ENCODE results near the gene MMP14.

The MMP14 gene

DNA sequence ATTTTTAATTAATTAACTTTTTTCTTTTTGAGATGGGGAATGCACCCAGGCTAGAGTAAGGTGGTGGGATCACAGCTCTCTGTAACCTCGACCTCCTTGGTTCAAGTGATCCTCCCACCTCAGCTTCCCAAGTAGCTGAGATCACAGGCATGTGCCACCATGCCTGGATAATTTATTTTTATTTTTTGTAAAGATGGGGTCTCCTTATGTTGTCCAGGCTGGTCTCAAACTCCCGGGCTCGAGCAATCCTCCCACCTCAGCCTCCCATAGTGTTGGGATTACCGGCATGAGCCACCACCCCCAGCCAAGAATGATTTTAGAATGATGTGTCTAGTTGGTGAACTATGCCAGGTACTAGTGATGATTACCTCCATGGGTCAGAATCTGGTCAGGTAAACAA lies 28.6 kb downstream of the MMP14 start:
- DNase-seq: no peak

DNA sequence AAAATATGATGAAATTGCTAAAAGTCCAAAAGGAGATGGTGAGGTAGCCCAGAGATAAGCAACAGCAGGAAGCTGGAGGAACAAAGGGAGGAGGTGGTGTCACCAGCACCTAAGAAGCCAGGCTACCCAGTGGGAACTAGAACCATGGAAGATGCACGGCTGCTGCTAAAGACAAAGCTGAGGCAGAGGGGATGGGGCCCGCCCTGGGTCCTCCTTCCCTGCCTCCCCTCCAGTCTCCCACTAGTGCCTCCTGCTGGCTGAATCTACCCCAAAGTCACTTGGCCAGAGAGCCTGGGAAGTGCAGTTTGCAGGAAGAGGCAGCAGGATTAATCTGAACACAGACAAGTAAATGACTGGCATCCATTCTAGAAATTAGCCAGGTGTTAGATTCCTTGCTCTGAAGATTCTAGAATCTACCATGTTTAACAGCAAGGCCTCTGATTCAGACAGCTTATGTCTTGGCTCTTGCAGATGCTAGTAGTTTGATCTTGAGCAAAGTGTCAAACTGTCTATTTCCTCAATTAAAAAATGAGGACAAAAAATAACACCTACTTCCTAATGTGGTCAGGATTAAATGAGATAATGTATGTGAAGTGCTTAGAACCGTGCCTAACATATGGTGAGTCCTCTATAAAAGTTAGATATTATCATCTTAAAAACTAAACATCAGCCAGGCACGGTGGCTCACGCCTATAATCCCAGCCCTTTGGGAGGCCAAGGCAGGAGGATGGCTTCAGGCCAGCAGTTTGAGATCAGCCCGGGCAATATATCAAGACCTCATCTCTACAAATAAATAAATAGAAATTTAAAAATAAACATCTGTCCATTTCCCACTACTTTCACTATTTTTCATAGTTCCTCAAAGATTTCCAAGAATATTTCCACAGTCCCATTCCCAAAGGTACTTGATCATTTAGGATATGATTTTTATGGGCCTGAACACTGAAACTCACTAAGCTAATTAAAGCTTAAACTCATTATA lies 29.3 kb downstream of the MMP14 start:
- DNase-seq: no peak

DNA sequence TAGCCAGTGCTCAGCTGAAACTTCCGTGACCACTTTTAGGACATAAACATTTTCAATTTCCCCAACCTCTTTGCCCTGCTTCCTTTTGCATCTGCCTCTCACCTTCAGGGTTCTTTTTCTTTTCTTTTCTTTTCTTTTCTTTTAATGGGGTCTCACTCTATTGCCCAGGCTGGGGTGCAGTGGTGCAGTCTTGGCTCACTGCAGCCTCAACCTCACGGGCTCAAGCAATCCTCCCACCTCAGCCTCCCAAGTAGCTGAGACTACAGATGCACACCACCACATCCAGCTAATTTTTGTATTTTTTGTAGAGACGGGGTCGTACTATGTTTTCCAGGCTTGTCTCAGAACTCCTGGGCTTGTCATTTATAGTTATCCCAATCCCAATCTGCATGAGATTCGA lies 30.5 kb downstream of the MMP14 start:
- DNase-seq: no peak

DNA sequence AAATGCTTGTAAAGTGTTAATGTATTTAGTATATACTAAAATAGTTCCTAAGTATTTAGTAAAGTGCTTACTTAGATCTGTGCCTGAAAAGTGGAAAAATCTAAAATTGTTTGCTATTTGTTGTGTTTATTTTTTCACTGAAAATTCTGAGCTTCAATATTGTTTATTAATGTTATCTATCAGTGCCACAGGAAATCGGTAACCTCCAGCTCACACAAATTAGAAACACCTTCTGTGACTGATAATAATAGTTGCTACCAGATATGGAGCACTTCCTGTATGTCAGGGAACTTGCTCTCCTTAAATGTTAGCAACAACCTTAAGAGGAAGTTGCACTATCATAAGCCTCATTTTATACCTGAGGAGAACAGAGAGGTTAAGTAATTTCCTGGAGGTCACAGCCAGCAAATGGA lies 34.4 kb downstream of the MMP14 start:
- peak; percentile 80 for DNase-seq

DNA sequence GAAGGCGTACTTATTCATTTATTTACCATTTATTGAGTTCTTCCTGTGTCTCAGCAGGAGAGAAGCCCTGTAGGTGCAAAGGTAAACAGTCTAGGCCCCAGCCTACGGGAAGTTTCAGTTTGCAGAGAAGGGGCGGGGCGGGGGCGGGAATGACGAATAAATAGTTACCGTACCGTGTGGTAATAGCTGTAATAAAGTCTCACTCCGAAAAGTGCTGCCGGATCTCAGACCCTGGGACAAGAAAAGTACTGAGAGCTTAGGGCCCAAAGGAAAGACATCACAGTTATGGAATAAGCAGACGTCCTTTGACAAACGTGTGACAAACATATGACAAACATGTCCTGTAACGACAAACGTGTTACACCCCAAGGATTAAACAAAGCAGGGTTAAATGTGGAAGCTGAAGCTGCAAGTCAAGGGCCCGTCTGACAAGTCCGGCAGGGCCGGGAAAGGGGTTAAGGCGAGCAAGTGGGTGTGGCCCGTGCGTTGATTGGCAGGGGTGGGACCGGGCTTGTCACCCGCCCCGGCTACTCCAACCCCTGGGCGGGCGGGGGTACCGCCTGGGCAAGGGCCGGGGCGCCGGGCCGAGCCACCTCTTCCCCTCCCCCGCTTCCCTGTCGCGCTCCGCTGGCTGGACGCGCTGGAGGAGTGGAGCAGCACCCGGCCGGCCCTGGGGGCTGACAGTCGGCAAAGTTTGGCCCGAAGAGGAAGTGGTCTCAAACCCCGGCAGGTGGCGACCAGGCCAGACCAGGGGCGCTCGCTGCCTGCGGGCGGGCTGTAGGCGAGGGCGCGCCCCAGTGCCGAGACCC lies 35.0 kb downstream of the MMP14 start, which contains the start of gene LRP10:
TSS of gene LRP10 (plus strand) at position 517 of the 809 bp plus-strand sequence. CDS start 564 bp downstream, outside the sequence.
- peak; percentile 96 for DNase-seq

DNA sequence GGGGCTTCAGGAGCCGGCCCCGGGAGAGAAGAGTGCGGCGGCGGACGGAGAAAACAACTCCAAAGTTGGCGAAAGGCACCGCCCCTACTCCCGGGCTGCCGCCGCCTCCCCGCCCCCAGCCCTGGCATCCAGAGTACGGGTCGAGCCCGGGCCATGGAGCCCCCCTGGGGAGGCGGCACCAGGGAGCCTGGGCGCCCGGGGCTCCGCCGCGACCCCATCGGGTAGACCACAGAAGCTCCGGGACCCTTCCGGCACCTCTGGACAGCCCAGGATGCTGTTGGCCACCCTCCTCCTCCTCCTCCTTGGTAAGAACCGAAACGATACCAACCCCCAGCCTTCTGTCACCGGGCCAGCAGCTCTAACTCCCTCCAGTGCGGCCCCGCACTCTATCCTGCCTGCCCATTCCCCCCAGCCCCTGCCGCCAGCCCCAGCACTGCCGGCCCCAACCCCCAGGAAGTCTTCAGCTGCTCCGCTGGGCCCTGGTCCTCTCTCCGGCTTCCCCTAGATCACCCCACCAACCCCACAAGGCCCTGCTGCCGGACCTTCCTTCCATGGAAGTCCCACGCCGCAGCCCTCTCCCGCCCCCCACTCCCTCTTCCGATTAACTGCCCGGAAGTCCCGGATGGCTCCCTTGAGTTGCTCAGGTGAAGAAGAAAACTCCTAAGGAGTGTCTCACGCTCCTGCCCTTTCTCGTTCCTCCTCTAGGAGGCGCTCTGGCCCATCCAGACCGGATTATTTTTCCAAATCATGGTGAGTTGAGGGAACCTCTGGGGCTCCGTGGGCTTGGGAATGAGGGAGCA lies 35.8 kb downstream of the MMP14 start:
- DNase-seq: peak; percentile 86

DNA sequence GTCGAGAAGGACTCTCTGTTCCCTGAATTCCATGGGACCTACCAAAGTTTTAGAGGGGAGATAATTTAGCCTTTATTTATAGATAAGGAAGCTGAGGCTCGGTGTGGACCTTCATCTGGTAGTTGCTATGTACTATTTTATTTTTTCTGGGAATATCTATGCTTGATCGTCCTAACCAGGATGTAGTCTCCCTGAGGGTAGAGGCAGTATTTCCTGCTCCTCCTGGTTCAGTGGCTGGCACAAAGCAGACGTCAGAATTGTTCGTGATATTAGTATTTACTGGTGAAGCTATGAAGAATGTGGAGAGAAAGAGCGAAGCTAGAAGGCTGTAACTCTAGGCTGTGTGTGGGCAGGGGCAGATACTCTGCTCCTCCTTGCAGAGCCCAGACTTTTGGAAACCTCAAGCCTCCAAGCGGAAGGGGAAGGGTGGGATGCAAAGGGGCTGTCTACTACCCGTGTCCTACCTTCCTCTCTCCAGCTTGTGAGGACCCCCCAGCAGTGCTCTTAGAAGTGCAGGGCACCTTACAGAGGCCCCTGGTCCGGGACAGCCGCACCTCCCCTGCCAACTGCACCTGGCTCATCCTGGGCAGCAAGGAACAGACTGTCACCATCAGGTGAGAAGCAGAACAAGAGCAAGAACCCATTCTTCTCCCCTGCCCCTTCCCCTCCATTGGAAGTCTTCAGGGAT lies 36.6 kb downstream of the MMP14 start:
- DNase-seq: no peak

DNA sequence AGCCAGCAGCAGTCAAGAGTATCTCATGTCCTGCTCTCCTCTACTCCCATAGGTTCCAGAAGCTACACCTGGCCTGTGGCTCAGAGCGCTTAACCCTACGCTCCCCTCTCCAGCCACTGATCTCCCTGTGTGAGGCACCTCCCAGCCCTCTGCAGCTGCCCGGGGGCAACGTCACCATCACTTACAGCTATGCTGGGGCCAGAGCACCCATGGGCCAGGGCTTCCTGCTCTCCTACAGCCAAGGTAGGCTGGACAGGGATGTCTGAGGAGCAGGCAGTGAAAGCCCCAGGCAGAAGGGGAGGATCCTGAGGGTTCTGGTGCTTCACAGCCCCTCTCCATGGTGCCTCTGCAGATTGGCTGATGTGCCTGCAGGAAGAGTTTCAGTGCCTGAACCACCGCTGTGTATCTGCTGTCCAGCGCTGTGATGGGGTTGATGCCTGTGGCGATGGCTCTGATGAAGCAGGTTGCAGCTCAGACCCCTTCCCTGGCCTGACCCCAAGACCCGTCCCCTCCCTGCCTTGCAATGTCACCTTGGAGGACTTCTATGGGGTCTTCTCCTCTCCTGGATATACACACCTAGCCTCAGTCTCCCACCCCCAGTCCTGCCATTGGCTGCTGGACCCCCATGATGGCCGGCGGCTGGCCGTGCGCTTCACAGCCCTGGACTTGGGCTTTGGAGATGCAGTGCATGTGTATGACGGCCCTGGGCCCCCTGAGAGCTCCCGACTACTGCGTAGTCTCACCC lies 38.8 kb downstream of the MMP14 start:
- DNase-seq: no peak

DNA sequence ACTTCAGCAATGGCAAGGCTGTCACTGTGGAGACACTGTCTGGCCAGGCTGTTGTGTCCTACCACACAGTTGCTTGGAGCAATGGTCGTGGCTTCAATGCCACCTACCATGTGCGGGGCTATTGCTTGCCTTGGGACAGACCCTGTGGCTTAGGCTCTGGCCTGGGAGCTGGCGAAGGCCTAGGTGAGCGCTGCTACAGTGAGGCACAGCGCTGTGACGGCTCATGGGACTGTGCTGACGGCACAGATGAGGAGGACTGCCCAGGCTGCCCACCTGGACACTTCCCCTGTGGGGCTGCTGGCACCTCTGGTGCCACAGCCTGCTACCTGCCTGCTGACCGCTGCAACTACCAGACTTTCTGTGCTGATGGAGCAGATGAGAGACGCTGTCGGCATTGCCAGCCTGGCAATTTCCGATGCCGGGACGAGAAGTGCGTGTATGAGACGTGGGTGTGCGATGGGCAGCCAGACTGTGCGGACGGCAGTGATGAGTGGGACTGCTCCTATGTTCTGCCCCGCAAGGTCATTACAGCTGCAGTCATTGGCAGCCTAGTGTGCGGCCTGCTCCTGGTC lies 39.4 kb downstream of the MMP14 start:
- no peak for DNase-seq

DNA sequence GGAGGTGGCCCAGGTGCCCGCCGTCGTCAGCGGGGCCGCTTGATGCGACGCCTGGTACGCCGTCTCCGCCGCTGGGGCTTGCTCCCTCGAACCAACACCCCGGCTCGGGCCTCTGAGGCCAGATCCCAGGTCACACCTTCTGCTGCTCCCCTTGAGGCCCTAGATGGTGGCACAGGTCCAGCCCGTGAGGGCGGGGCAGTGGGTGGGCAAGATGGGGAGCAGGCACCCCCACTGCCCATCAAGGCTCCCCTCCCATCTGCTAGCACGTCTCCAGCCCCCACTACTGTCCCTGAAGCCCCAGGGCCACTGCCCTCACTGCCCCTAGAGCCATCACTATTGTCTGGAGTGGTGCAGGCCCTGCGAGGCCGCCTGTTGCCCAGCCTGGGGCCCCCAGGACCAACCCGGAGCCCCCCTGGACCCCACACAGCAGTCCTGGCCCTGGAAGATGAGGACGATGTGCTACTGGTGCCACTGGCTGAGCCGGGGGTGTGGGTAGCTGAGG lies 40.7 kb downstream of the MMP14 start:
- no peak for DNase-seq

DNA sequence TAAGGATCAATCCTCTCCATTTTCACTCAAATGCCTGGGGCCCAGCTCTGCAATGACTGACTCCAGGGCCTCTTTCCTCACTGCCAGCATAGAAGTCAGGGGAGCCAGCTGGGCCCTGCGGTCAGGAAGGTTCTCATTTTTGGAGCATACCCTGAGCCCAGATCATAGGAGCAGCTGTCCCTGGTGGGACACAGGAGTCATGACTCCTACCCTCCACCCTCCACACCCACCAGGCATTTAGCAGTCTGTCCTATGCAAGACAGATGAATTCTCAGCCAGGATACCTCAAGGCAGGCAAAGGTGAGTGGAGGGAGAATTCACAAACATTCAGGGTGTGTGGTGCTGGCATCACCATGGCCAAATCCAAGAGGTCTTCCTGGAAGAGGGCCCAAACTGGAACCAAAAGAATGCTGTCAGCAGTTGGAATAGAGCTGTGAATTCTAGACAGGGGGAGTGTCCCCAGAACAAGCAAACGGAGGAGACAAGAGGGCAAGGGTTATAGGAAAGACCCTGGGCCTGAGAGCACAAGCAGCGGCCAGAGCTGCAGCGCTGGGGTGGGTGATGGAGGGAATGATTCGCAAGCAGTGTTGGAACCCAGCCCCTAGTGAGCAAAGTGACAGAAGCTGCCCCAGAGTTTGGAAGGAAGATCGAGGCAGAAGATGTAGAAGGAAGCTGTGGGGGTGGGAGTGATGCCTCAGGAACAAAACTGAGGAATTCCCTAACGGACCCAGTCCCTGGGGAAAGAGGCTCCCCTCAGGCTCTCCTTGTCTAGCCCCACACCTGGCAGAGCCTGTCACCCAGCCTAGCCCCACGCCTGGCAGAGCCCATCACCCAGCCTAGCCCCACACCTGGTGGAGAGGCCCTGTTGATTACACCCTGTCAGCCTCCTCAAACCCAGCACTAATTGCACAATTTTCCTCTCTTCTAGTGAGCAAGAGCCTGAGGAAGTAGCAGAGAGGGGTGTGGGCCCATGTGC lies 42.2 kb downstream of the MMP14 start:
- no peak for DNase-seq

DNA sequence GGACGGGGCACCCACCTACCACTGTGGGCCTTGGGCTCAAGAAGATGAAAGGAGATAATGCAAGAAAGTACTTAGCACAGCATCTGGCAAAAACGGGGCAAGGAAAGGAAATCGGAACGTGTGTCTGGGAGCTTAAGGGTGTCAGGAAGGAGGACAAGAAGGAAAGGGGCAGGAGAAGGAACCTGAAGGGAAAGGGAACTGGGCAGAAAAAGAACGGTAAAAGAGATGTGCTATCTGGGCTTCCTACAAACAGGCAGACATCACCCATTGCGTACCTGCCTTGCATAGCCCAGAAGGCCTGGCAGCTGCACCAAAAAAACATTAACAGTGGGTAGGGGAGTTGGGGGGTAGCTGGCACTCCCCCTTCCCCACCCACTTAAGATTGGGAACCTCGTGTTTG lies 45.7 kb downstream of the MMP14 start:
- DNase-seq: no peak

DNA sequence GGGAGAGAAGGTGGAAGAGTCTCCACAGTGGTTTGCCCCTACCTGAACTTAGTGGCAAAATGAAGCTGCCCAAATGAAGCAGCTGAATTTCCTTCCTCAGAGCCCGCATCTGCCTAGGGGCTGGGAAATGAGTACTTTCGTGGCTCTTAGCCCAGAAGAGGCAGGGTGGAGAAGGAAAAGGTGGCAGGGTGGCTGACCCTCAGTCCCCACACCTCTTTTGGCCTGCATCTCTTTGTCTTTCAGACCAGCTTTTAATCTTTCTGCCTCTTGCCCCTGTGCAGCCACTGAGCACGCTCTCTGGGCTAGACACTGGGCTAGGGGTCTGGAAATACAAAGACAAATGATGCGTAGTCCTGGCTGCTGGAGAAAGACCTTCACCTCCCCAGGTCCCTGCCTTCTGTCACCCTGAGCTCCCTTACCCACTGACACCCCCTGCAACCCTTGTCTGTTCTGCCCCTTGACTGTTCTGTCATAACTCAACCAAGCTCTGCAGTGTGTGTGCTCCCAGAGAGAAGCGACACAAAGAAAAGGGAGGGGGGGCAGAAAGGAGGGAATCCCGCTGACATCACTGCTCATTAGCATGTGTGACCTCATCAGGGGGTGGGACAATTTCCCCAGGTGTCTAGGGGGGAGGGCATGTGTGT lies 46.3 kb downstream of the MMP14 start:
- DNase-seq: no peak

DNA sequence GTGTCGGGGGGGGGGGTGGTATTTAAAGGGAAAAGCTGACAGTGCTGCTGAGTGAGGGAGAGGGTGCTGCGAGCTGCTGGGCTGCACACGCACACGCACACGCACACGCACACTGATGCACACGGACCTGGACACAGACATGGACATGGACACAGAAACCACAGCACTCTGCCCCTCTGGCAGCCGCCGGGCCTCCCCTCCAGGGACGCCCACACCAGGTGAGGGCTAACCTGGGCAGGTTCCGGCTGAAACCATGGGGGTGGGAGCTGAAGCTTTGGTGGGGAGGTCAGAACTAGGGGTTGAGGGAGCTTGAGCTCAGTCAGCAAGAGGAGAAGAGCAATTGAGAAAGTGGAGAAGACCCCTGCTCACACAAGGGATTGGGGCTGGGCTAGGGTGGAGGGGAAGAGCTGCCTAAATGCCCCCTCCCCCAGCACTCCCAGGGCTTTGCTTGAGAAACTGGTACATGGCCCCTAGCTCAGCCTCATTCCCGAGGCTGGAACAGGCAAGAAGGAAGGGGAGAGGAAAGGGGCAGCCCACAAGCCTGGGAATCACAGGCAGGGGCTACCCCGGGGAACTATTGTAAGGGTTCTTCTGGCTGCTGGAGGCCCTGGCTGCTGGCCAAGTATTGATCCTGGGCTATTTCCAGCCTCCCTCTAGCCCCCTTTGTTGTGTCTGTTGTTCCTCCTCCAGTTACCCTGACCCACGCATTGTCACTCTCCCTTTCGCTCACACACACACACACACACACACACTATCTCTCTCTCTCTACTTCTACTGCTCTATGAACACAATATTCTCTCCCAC lies 47.0 kb downstream of the MMP14 start, which contains the start of gene REM2:
TSS of gene REM2 (plus strand) at position 50 of the 804 bp plus-strand sequence. CDS start at position 116, 66 bp downstream.
- DNase-seq: no peak

DNA sequence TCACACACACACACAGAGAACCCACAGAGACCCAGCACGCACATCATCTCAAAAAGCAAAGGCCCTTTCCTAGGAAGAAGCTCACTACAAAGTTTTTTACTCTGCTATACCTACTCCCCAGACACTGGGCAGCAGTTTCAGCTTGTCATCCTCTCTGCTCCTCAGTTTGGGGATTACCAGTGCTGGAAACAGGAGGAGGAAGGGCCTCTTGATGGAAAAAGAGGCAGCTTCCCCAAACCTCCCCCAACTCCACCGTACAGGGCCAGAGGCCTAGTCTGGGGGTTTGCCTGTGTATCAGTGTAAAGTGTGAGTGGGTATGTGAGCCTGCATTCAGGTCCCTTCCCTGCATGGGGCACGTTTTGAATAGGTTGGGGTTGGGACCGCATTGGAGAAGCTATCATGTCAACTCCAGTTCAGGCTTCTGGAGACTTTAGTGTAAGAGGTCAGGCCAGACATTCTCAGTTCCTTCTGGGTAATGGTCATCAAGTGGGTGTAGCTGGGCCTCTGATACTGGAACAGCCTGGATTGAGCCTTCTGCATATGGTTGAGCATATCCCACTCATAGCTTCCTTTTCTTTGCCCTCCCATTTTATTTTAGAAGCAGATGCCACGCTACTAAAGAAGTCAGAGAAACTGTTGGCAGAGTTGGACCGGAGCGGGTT lies 47.8 kb downstream of the MMP14 start:
- no peak for DNase-seq

DNA sequence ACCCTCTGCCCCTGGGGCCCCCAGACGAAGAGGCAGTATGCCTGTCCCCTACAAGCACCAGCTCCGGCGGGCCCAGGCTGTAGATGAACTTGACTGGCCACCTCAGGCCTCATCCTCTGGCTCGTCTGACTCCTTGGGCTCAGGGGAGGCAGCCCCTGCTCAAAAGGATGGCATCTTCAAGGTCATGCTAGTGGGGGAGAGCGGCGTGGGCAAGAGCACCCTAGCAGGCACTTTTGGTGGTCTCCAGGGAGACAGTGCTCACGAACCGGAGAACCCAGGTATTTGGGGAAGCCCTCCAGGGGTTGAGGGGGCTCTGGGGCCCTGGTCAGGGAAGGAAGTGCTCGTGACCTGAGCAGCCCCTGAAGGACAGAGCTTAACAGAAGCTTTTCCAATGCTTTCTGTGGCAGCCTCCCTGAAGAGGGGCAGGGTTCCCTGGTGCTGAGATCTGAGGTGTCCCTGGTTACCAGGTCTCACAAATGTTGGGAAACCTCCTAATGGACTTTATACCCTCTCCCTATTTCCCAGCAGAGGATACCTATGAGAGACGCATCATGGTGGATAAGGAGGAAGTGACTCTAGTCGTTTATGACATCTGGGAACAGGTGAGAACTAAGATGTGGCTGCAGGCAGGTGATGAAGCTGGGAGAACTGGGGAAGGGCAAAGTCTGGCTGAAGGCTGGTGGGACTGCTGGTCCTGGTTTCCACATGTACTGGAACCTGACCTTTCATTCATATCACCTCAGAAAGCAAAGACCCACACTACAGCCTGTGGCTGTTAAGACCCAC lies 48.5 kb downstream of the MMP14 start:
- DNase-seq: no peak

DNA sequence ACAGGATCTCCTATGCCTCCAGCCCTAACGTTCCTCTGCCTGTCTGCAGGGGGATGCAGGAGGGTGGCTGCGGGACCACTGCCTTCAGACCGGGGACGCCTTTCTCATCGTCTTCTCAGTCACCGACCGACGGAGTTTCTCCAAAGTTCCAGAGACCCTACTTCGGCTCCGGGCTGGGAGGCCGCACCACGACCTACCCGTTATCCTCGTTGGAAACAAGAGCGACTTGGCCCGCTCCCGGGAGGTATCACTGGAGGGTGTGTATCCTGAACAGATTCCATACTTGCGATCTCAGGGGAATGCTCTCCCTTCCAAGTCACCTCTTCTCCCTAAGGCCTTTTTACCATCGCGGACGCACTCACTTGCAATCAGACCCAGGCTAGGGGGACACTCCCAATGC lies 49.6 kb downstream of the MMP14 start:
- DNase-seq: no peak

All from hematopoietic multipotent progenitor cell treated with erythropoietin and hydrocortisone succinate and interleukin-3 and kit ligand, for 6 days (in vitro differentiated cells).